ENCODE measurements around the gene WDR49. TPM values are rescaled to one million over a fixed set of nuclear protein-coding genes. Genes with fewer than 3 reads are reported as not detected.

The WDR49 gene
- not detected for total RNA-seq

- POLR2A ChIA-PET: no interaction called here
- H3K4me1 Mint-ChIP-seq: no peaks in the 10 kb centered on the region
- H3K4me3 Mint-ChIP-seq: no peak within 1 kb of the TSS
- no peaks in the 10 kb centered on the region for H3K36me3 Mint-ChIP-seq (ENCODE audit: low read depth)
- no peaks in the 10 kb centered on the region for H3K27me3 Mint-ChIP-seq
- CTCF ChIA-PET: no interaction called here
- H3K27ac Mint-ChIP-seq: no peak within 1 kb of the TSS
- no peak for DNase-seq
- H3K9me3 Mint-ChIP-seq: no peaks in the 10 kb centered on the region
Measured at GRCh38 chr3:167653760-167654159, at the start of gene WDR49. TSS of gene WDR49 (minus strand) at chr3:167653942. CDS start at chr3:167653425, 517 bp downstream.

GRCh38 chr3:167700926-167701325 lies 47.2 kb upstream of the WDR49 start:
- POLR2A ChIA-PET: no interaction called here
- Mint-ChIP-seq H3K27me3 (no peaks in the 10 kb centered on the region), H3K4me1 (peaks cover 18% of the 10 kb centered on the region), H3K9me3 (no peaks in the 10 kb centered on the region), H3K36me3 (ENCODE audit: low read depth) (peaks cover 44% of the 10 kb centered on the region), H3K27ac (no peak overlapping the region), H3K4me3 (no peak overlapping the region)
- no peak for DNase-seq
- CTCF ChIA-PET: interaction anchor here (1.7 kb wide), 1 partner anchor 16 kb away, joined by 4 read pairs; no protein-coding TSS in a partner anchor

GRCh38 chr3:167700046-167700445 lies 46.3 kb upstream of the WDR49 start:
- Mint-ChIP-seq H3K27me3 (no peaks in the 10 kb centered on the region), H3K27ac (no peak overlapping the region), H3K4me1 (peaks cover 13% of the 10 kb centered on the region), H3K4me3 (no peak overlapping the region), H3K9me3 (no peaks in the 10 kb centered on the region), H3K36me3 (ENCODE audit: low read depth) (peaks cover 49% of the 10 kb centered on the region)
- ChIA-PET POLR2A (no interaction called here), CTCF (no interaction called here)
- DNase-seq: no peak

GRCh38 chr3:167694121-167694520 lies 40.4 kb upstream of the WDR49 start:
- H3K27me3 Mint-ChIP-seq: no peaks in the 10 kb centered on the region
- H3K36me3 Mint-ChIP-seq (ENCODE audit: low read depth): peaks cover 52% of the 10 kb centered on the region
- ChIA-PET CTCF (interaction anchor here (1.2 to 1.3 kb wide), 3 partner anchors 9 to 47 kb away, joined by 3 to 6 read pairs (median 3); partner anchors contain the start of genes PDCD10 and SERPINI1), POLR2A (interaction anchor here (1.6 kb wide), 1 partner anchor 41 kb away, joined by 7 read pairs; the partner anchor contains the start of genes PDCD10 and SERPINI1)
- H3K4me1 Mint-ChIP-seq: peaks cover 33% of the 10 kb centered on the region
- no peak overlapping the region for H3K27ac Mint-ChIP-seq
- no peak overlapping the region for H3K4me3 Mint-ChIP-seq
- H3K9me3 Mint-ChIP-seq: no peaks in the 10 kb centered on the region
- DNase-seq: no peak

GRCh38 chr3:167691366-167691765 lies 37.6 kb upstream of the WDR49 start:
- DNase-seq: peak; percentile 53
- H3K4me1 Mint-ChIP-seq: peaks cover 22% of the 10 kb centered on the region
- peak overlapping the region; percentile 56 for H3K27ac Mint-ChIP-seq
- POLR2A ChIA-PET: interaction anchor here (1.2 to 2.2 kb wide), 3 partner anchors 12 to 44 kb away, joined by 3 to 14 read pairs (median 6); partner anchors contain the start of genes PDCD10 and SERPINI1
- CTCF ChIA-PET: interaction anchor here (1.1 kb wide), 1 partner anchor 44 kb away, joined by 4 read pairs; the partner anchor contains the start of gene SERPINI1
- H3K9me3 Mint-ChIP-seq: no peaks in the 10 kb centered on the region
- H3K27me3 Mint-ChIP-seq: no peaks in the 10 kb centered on the region
- H3K36me3 Mint-ChIP-seq (ENCODE audit: low read depth): peaks cover 46% of the 10 kb centered on the region
- H3K4me3 Mint-ChIP-seq: no peak overlapping the region

- CTCF ChIA-PET: interaction anchor here (0.6 to 3.3 kb wide), 17 partner anchors 10 to 304 kb away, joined by 3 to 24 read pairs (median 4); partner anchors contain the start of genes SERPINI1 and ZBBX
- no peak overlapping the region for H3K27ac Mint-ChIP-seq
- peak; percentile 30 for DNase-seq
- POLR2A ChIA-PET: no interaction called here
- no peak overlapping the region for H3K4me3 Mint-ChIP-seq
- peaks cover 4% of the 10 kb centered on the region for H3K4me1 Mint-ChIP-seq
- peaks cover 33% of the 10 kb centered on the region for H3K36me3 Mint-ChIP-seq (ENCODE audit: low read depth)
- H3K27me3 Mint-ChIP-seq: no peaks in the 10 kb centered on the region
- H3K9me3 Mint-ChIP-seq: no peaks in the 10 kb centered on the region
Measured at GRCh38 chr3:167684388-167684993, 30.7 kb upstream of the WDR49 start.

- ChIA-PET POLR2A (no interaction called here), CTCF (no interaction called here)
- Mint-ChIP-seq H3K9me3 (peaks cover 9% of the 10 kb centered on the region), H3K27ac (no peak overlapping the region), H3K4me1 (no peaks in the 10 kb centered on the region), H3K36me3 (ENCODE audit: low read depth) (peaks cover 61% of the 10 kb centered on the region), H3K27me3 (no peaks in the 10 kb centered on the region), H3K4me3 (no peak overlapping the region)
- DNase-seq: no peak
Measured at GRCh38 chr3:167679526-167679925, 25.8 kb upstream of the WDR49 start.

GRCh38 chr3:167675848-167676247 lies 22.1 kb upstream of the WDR49 start:
- ChIA-PET CTCF (no interaction called here), POLR2A (no interaction called here)
- no peaks in the 10 kb centered on the region for H3K27me3 Mint-ChIP-seq
- no peaks in the 10 kb centered on the region for H3K4me1 Mint-ChIP-seq
- H3K27ac Mint-ChIP-seq: no peak overlapping the region
- H3K36me3 Mint-ChIP-seq (ENCODE audit: low read depth): peaks cover 65% of the 10 kb centered on the region
- peaks cover 9% of the 10 kb centered on the region for H3K9me3 Mint-ChIP-seq
- no peak overlapping the region for H3K4me3 Mint-ChIP-seq
- DNase-seq: no peak

GRCh38 chr3:167673221-167673620 lies 19.5 kb upstream of the WDR49 start:
- DNase-seq: no peak
- no peak overlapping the region for H3K4me3 Mint-ChIP-seq
- no peaks in the 10 kb centered on the region for H3K27me3 Mint-ChIP-seq
- peaks cover 9% of the 10 kb centered on the region for H3K9me3 Mint-ChIP-seq
- ChIA-PET CTCF (interaction anchor here (3.9 kb wide), 1 partner anchor 11 kb away, joined by 24 read pairs; no protein-coding TSS in a partner anchor), POLR2A (interaction anchor here (1.1 kb wide), 1 partner anchor 14 kb away, joined by 3 read pairs; no protein-coding TSS in a partner anchor)
- H3K4me1 Mint-ChIP-seq: no peaks in the 10 kb centered on the region
- H3K36me3 Mint-ChIP-seq (ENCODE audit: low read depth): peaks cover 48% of the 10 kb centered on the region
- H3K27ac Mint-ChIP-seq: no peak overlapping the region

- no peak for DNase-seq
- Mint-ChIP-seq H3K27ac (no peak overlapping the region), H3K27me3 (no peaks in the 10 kb centered on the region), H3K4me1 (no peaks in the 10 kb centered on the region), H3K9me3 (peaks cover 9% of the 10 kb centered on the region), H3K4me3 (no peak overlapping the region), H3K36me3 (ENCODE audit: low read depth) (peaks cover 40% of the 10 kb centered on the region)
- POLR2A ChIA-PET: no interaction called here
- CTCF ChIA-PET: interaction anchor here (3.9 kb wide), 1 partner anchor 13 kb away, joined by 24 read pairs; no protein-coding TSS in a partner anchor
Measured at GRCh38 chr3:167671878-167672427, 18.2 kb upstream of the WDR49 start.

GRCh38 chr3:167669699-167670098 lies 16.0 kb upstream of the WDR49 start:
- Mint-ChIP-seq H3K27me3 (no peaks in the 10 kb centered on the region), H3K4me3 (no peak overlapping the region), H3K9me3 (no peaks in the 10 kb centered on the region), H3K36me3 (ENCODE audit: low read depth) (peaks cover 17% of the 10 kb centered on the region), H3K27ac (no peak overlapping the region), H3K4me1 (no peaks in the 10 kb centered on the region)
- POLR2A ChIA-PET: no interaction called here
- CTCF ChIA-PET: interaction anchor here (1.2 to 1.6 kb wide), 4 partner anchors 11 to 290 kb away, joined by 3 to 7 read pairs (median 3); partner anchors contain the start of gene ZBBX
- DNase-seq: no peak

- H3K36me3 Mint-ChIP-seq (ENCODE audit: low read depth): peaks cover 8% of the 10 kb centered on the region
- ChIA-PET CTCF (interaction anchor here (1.0 to 1.6 kb wide), 5 partner anchors 10 to 288 kb away, joined by 3 to 7 read pairs (median 3); partner anchors contain the start of gene ZBBX), POLR2A (no interaction called here)
- H3K27me3 Mint-ChIP-seq: no peaks in the 10 kb centered on the region
- no peaks in the 10 kb centered on the region for H3K4me1 Mint-ChIP-seq
- no peak overlapping the region for H3K4me3 Mint-ChIP-seq
- no peak overlapping the region for H3K27ac Mint-ChIP-seq
- no peaks in the 10 kb centered on the region for H3K9me3 Mint-ChIP-seq
- DNase-seq: no peak
Measured at GRCh38 chr3:167668651-167669050, 14.9 kb upstream of the WDR49 start.

GRCh38 chr3:167666563-167666962 lies 12.8 kb upstream of the WDR49 start:
- no peak overlapping the region for H3K4me3 Mint-ChIP-seq
- CTCF ChIA-PET: no interaction called here
- no peaks in the 10 kb centered on the region for H3K27me3 Mint-ChIP-seq
- no peak for DNase-seq
- H3K36me3 Mint-ChIP-seq (ENCODE audit: low read depth): no peaks in the 10 kb centered on the region
- POLR2A ChIA-PET: no interaction called here
- no peaks in the 10 kb centered on the region for H3K9me3 Mint-ChIP-seq
- no peak overlapping the region for H3K27ac Mint-ChIP-seq
- H3K4me1 Mint-ChIP-seq: no peaks in the 10 kb centered on the region

All from activated CD4-positive, alpha-beta memory T cell treated with anti-CD3 and anti-CD28 coated beads, Interleukin-2, amount 10 ng/mL, durations not matched to agents 7 days and 5 days (primary cell).